ENCODE results near the gene REPS1.

REPS1 gene

DNA sequence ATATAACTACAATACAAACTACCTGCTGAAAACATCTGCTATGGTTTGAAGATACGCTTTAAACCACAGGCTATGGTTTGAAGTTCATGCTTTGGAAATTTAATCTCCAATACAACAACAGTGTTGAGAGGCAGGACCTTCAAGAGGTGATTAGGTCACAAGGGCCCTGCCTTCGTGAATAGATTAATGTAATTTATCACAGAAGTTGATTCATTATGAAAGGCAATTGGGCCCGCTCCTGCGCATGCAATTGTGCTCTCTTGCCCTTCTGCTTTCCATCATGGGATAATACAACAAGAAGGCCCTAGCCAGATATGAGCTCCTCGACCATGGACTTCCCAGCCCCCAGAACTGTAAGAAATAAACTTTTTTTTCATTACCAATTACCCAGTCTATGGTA lies 21.2 kb downstream of the REPS1 start:
- peaks cover 61% of the 10 kb centered on the region for H3K4me1 Mint-ChIP-seq (ENCODE audit: low read depth)
- H3K4me3 Mint-ChIP-seq: no peak overlapping the region
- H3K36me3 Mint-ChIP-seq: no peaks in the 10 kb centered on the region
- H3K27me3 Mint-ChIP-seq: no peaks in the 10 kb centered on the region
- H3K27ac Mint-ChIP-seq: no peak overlapping the region
- no peaks in the 10 kb centered on the region for H3K9me3 Mint-ChIP-seq (ENCODE audit: low read depth)

DNA sequence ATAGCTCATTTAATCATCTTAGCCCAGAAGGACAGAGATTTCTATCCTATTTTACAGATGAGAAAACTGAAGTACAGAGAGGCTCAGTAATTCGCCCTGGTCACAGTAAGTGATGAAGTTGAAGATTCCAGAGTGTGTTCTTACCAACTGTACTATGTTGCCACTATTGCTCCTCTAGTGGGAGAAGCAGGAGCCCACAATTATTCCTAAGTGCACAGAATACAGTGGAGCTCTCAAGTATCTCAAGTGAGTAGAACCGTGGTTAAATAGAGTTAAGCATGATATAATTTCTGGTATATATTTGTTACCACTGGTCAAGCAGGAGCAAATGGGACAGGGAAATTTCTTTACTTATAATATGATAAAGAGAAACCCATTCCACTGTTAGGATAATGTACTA lies 22.1 kb downstream of the REPS1 start:
- Mint-ChIP-seq H3K36me3 (no peaks in the 10 kb centered on the region), H3K4me3 (no peak overlapping the region), H3K9me3 (ENCODE audit: low read depth) (no peaks in the 10 kb centered on the region), H3K27me3 (no peaks in the 10 kb centered on the region), H3K27ac (no peak overlapping the region), H3K4me1 (ENCODE audit: low read depth) (peaks cover 55% of the 10 kb centered on the region)

DNA sequence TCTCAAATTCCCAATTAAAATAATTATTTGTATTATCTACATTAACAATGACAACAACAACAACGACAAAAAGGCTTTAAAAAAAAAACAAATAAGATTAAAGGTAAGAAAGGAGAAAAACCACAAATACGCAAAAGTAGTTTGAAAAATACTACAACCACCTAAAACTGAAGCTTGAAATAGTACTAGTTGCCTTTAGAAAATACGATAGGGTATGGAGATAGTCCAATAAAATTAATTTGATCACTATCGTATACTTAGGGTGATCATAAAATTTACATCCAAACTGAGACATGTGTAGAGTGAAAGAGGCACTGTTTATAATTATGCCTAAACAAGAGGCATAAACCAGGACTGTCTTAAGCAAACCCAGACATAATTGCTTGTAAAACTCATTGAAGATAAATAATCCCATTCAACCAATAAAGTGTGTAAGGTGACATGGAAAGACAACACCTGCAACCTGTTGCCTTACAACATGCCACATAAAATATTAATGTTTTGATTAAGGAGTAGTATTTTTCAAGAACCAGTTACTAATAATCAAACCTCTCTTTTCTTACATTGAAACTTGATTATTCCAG lies 22.7 kb downstream of the REPS1 start:
- H3K27me3 Mint-ChIP-seq: no peaks in the 10 kb centered on the region
- peaks cover 56% of the 10 kb centered on the region for H3K4me1 Mint-ChIP-seq (ENCODE audit: low read depth)
- H3K27ac Mint-ChIP-seq: no peak overlapping the region
- no peaks in the 10 kb centered on the region for H3K9me3 Mint-ChIP-seq (ENCODE audit: low read depth)
- H3K36me3 Mint-ChIP-seq: no peaks in the 10 kb centered on the region
- no peak overlapping the region for H3K4me3 Mint-ChIP-seq

DNA sequence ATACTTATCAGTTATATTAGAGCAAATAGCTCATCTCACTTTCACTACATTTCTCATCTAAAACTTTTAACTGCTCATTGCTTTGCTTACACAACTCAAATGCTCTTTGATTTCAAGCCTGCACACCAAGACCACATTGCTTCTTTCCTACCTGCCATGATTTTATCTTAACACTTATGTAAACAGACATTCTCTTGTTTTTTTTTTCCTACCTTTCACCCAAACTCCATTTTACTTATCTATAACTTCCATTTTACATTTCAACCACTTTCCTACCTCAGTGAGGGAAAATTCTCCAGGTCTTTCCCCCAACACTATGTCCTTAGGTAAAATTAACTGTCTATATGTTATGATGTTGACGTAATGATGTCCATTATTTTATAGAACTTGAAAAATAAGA lies 24.0 kb downstream of the REPS1 start:
- H3K27ac Mint-ChIP-seq: no peak overlapping the region
- H3K9me3 Mint-ChIP-seq (ENCODE audit: low read depth): no peaks in the 10 kb centered on the region
- no peaks in the 10 kb centered on the region for H3K27me3 Mint-ChIP-seq
- no peak overlapping the region for H3K4me3 Mint-ChIP-seq
- H3K36me3 Mint-ChIP-seq: no peaks in the 10 kb centered on the region
- peaks cover 57% of the 10 kb centered on the region for H3K4me1 Mint-ChIP-seq (ENCODE audit: low read depth)

DNA sequence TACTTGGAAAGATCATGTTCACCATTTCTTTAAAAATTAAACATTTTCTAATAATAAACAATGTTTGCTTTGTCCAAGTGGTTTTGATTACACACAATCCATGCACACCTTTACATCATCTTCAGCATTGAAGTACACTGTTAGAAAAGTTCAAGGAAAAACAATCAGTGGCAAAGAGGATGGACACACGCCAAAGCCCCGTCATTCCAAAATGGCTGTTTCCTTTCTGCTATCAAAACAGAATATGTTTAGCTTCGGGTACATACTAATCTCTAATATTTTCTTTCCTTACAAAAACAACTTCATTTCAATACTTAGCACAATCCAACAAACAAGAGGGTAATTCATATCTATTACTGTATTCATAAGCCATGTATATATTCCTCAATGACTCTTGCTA lies 24.5 kb downstream of the REPS1 start:
- Mint-ChIP-seq H3K27ac (no peak overlapping the region), H3K27me3 (no peaks in the 10 kb centered on the region), H3K36me3 (no peaks in the 10 kb centered on the region), H3K4me1 (ENCODE audit: low read depth) (peaks cover 57% of the 10 kb centered on the region), H3K9me3 (ENCODE audit: low read depth) (no peaks in the 10 kb centered on the region), H3K4me3 (no peak overlapping the region)

DNA sequence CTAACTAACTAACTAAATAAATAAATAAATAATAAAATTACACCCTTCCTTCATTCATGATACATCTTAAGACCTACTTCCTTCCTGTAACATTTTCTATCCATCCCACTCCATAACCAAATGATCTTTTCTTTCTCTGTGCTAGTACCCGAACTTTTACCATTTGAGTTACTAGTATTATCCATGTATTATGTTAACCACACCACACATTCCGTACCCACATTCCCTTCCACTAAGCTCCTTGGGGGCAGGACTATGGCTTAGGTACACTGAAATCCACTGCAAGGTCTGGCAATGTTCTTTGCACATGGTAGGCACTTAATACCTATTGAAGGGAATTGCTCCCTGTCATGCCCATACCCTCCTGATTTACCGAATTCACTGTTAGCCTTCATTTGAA lies 24.9 kb downstream of the REPS1 start:
- Mint-ChIP-seq H3K4me1 (ENCODE audit: low read depth) (peaks cover 58% of the 10 kb centered on the region), H3K36me3 (no peaks in the 10 kb centered on the region), H3K27ac (no peak overlapping the region), H3K4me3 (no peak overlapping the region), H3K27me3 (no peaks in the 10 kb centered on the region), H3K9me3 (ENCODE audit: low read depth) (no peaks in the 10 kb centered on the region)

DNA sequence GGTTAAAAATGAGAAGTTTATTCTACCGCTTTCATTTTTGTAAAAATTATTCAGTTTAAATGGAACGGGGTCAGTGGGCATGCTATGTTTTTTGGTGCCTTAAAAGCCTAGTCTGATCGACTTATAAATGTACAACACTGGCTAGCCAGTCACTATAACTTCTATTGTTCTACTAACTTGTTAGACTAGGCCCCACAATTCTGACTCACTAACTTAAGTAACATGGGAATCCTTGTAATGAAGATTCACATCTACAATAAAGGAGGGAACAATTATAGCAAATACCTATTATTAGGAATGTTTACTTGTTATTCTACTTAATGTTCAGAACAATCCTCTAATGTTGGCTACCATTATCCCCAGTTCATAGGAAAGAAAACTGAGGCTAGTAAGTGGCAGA lies 28.5 kb downstream of the REPS1 start:
- Mint-ChIP-seq H3K9me3 (ENCODE audit: low read depth) (no peaks in the 10 kb centered on the region), H3K27ac (no peak overlapping the region), H3K4me3 (no peak overlapping the region), H3K4me1 (ENCODE audit: low read depth) (peaks cover 58% of the 10 kb centered on the region), H3K27me3 (no peaks in the 10 kb centered on the region), H3K36me3 (no peaks in the 10 kb centered on the region)

DNA sequence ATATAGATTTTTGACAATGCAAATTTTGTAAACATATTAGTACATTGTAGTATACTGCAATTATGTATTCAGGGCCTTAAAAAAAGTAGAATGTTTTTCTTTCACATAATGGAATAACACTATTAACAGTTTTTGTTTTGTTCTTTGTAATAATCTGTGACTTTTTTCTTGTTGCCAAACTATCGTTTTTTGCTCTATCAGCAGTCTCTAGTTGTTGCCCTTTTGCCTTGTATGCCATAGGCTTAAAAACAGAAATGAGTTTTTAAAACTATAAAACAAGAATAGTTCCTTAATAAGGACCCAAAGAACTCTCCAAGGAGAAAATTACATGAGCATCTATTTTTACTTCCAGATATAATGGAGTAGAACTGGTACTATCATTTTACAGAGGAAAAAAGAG lies 29.5 kb downstream of the REPS1 start:
- Mint-ChIP-seq H3K36me3 (peaks cover 6% of the 10 kb centered on the region), H3K4me1 (ENCODE audit: low read depth) (peaks cover 65% of the 10 kb centered on the region), H3K4me3 (no peak overlapping the region), H3K27me3 (no peaks in the 10 kb centered on the region), H3K9me3 (ENCODE audit: low read depth) (no peaks in the 10 kb centered on the region), H3K27ac (no peak overlapping the region)

DNA sequence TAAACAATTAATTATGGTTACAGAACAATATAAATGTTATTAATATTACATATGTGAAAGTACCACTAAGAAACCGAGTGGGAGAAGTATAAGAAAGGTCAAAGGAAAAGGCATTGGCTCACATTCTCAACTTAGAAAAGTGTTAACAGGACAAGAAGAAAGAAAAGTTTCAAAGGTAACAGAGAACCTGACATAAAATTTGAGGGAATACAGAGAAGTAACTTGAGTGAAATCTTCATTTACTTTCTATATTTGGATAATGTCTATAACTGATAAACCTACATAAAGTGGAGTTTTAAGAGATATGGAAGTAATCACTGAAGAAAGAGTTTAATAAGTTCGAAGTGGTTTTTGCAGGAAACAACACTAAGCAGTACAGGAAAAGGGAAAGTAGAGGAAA lies 30.1 kb downstream of the REPS1 start:
- Mint-ChIP-seq H3K4me3 (peak overlapping the region; percentile 42), H3K36me3 (peaks cover 6% of the 10 kb centered on the region), H3K27me3 (no peaks in the 10 kb centered on the region), H3K9me3 (ENCODE audit: low read depth) (no peaks in the 10 kb centered on the region), H3K4me1 (ENCODE audit: low read depth) (peaks cover 72% of the 10 kb centered on the region), H3K27ac (peak overlapping the region; percentile 31)

DNA sequence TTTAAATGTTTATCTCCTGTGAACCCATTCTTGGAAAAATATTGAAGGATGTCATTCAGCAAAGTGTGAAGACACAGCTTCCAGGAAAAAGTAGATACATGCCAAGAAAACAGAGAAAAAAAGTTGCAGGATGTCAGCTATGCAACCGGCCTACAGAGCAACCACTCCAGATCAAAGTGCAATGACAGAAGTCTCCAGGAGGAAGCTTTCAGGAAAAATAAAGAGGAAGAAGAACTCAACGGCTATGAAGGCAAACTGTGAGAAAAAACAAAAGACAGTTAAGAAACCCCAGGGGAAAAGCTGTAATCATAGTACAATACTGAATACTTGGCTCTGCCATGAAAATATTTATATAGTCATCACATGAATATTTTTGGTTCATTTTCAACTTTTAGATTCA lies 30.6 kb downstream of the REPS1 start:
- Mint-ChIP-seq H3K27ac (no peak overlapping the region), H3K36me3 (peaks cover 6% of the 10 kb centered on the region), H3K4me3 (no peak overlapping the region), H3K27me3 (no peaks in the 10 kb centered on the region), H3K4me1 (ENCODE audit: low read depth) (peaks cover 73% of the 10 kb centered on the region), H3K9me3 (ENCODE audit: low read depth) (no peaks in the 10 kb centered on the region)

DNA sequence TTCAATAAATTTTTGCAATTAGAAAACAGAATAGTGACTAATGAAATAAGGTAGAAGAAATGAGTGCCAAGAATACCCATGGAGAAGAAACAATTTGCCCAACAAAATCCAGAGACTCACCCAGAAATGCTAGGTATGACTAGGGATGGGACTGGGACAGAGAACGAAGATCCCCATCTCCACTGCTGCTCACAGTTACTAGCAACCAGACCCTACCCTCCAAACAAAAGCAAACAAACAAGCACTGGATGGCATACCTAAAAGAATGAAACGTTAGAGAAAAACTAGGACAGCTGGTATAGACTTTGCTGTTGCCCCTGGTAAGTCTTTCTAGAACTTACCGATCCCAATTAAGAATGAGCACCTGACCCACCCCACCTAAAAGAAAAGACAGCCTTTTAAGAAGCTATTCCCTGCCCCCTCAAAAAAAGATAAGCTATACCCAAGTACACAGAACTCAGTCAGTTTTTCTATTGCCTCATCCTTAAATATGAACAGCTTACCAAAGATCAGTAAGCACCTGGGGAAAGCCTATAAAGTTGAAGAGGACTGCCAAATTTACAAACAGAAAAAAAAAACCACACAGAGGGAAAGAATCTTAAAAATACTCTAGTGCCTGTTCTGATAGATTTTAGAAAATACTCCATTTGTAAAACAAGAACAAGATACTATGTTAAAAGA lies 31.7 kb downstream of the REPS1 start:
- H3K4me1 Mint-ChIP-seq (ENCODE audit: low read depth): peaks cover 77% of the 10 kb centered on the region
- H3K27me3 Mint-ChIP-seq: no peaks in the 10 kb centered on the region
- peak overlapping the region; percentile 18 for H3K27ac Mint-ChIP-seq
- no peak overlapping the region for H3K4me3 Mint-ChIP-seq
- peaks cover 6% of the 10 kb centered on the region for H3K36me3 Mint-ChIP-seq
- no peaks in the 10 kb centered on the region for H3K9me3 Mint-ChIP-seq (ENCODE audit: low read depth)

DNA sequence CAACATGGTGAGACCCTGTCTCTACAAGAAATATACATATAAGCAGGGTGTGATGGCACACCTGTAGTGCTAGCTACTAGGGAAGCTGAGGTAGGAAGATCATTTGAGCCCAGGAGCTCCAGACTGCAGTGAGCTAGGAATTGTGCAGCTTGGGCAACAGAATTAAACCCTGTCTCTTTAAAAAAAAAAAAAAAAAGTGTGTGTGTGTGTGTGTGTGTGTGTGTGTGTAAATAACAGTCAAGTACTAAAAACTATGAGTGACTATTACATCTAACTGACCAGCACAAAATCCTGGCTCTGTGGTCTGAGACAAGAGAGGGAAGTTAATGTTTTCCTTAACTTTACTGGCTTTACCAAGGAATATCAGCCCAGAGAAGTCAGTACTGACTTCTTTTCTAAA lies 32.8 kb downstream of the REPS1 start:
- H3K36me3 Mint-ChIP-seq: peaks cover 6% of the 10 kb centered on the region
- H3K4me3 Mint-ChIP-seq: no peak overlapping the region
- no peaks in the 10 kb centered on the region for H3K9me3 Mint-ChIP-seq (ENCODE audit: low read depth)
- H3K4me1 Mint-ChIP-seq (ENCODE audit: low read depth): peaks cover 72% of the 10 kb centered on the region
- no peaks in the 10 kb centered on the region for H3K27me3 Mint-ChIP-seq
- H3K27ac Mint-ChIP-seq: no peak overlapping the region

DNA sequence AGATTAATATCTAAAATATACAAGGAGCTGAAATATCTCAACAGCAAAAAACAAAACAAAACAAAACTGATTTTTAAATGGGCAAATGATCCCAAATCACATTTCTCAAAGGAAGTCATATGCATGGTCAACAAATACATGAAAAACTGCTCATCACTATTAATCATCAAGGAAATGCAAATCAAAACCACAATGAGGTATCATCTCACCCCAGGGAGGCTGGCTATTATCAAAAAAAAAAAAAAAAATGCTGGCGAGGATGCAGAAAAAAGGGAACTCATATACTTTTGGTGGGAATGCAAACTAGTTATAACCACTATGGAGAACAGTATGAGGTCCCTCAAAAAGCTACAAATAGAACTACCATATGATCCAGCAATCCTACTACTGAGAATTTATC lies 34.6 kb downstream of the REPS1 start:
- H3K4me3 Mint-ChIP-seq: no peak overlapping the region
- peaks cover 72% of the 10 kb centered on the region for H3K4me1 Mint-ChIP-seq (ENCODE audit: low read depth)
- H3K36me3 Mint-ChIP-seq: peaks cover 6% of the 10 kb centered on the region
- no peaks in the 10 kb centered on the region for H3K27me3 Mint-ChIP-seq
- peak overlapping the region; percentile 4 for H3K27ac Mint-ChIP-seq
- H3K9me3 Mint-ChIP-seq (ENCODE audit: low read depth): no peaks in the 10 kb centered on the region

DNA sequence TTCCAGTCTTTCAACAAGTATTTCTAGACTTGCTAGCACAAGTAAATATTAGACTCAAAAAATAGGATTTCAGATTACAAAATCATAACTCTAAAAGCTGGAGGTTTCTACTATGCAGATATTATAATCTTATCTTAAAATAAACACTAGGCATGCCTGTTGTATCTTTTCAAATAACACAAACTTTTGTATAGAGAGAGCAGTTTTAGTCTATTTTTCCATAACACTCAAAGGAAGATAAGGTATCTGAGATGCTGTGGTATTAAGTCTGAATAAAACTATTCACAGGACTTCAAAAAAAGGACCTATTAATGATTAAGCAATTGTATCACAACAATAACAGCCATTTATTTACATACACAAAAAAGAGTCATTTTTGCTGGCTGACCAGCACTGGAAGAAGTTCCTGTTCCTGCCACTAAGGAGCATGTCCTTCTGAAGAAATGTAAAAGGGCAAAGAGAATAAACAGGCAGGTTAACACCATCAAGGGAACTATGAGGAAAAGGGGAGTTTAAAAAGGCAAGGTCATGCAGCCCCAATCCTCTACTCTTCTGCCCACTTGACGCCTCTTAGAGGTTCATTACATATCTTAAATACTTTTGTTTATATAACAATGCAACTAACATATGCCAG lies 39.4 kb downstream of the REPS1 start:
- no peaks in the 10 kb centered on the region for H3K9me3 Mint-ChIP-seq (ENCODE audit: low read depth)
- peaks cover 18% of the 10 kb centered on the region for H3K36me3 Mint-ChIP-seq
- no peaks in the 10 kb centered on the region for H3K27me3 Mint-ChIP-seq
- no peak overlapping the region for H3K27ac Mint-ChIP-seq
- H3K4me3 Mint-ChIP-seq: no peak overlapping the region
- peaks cover 72% of the 10 kb centered on the region for H3K4me1 Mint-ChIP-seq (ENCODE audit: low read depth)

DNA sequence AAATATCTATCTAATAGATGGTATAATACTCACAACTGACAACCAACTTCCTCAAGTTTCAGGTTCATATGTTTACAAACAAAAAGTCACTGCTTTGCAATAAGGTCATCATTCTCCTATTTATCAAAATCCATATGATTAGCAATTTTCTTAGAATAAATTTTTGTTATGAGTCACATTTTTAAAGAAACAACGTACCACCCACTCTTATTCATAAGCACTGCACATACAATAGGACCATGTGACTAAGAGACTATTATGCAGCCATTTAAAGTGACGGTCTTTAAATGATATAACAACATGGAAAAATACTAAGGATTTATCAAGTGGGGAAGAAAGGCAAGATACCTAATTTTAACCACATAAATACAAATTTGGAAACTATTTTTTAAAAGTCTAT lies 40.0 kb downstream of the REPS1 start:
- no peaks in the 10 kb centered on the region for H3K27me3 Mint-ChIP-seq
- no peaks in the 10 kb centered on the region for H3K9me3 Mint-ChIP-seq (ENCODE audit: low read depth)
- H3K4me1 Mint-ChIP-seq (ENCODE audit: low read depth): peaks cover 66% of the 10 kb centered on the region
- peaks cover 18% of the 10 kb centered on the region for H3K36me3 Mint-ChIP-seq
- H3K4me3 Mint-ChIP-seq: peak overlapping the region; percentile 55
- H3K27ac Mint-ChIP-seq: peak overlapping the region; percentile 37

DNA sequence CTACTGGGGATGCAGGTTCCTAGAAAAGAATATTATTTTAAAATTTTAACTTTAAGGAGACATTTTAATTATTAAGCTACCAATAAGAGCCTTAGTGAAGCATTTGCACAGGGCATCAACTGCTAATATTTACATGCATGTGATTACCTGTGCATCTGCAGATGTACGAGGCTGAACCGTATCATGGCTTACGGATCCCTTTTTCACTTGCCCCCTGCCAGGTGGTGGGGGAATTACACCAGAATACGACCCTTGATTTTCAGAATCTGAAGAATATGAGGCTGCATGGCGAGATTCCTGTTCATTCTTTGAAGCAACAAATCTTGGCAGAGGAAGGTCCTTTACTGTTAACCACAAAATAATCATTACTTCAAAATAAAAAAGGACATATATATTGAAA lies 42.7 kb downstream of the REPS1 start:
- H3K27ac Mint-ChIP-seq: no peak overlapping the region
- H3K36me3 Mint-ChIP-seq: peaks cover 23% of the 10 kb centered on the region
- H3K4me1 Mint-ChIP-seq (ENCODE audit: low read depth): peaks cover 53% of the 10 kb centered on the region
- no peaks in the 10 kb centered on the region for H3K9me3 Mint-ChIP-seq (ENCODE audit: low read depth)
- no peak overlapping the region for H3K4me3 Mint-ChIP-seq
- no peaks in the 10 kb centered on the region for H3K27me3 Mint-ChIP-seq
